CD4-positive, alpha-beta T cell treated with Interleukin-21 for 1 hour (primary cell): ENCODE results near the gene APBB1IP.
A peak's percentile ranks its signal among the peaks of the same experiment; 100 is the strongest.
"Not testable (repeated sequence)": the region's sequence is repeated elsewhere in the genome, so short reads cannot be mapped to it uniquely, and the experiment has no call there.

ENCODE experiments used
- DNase-seq: peaks from one replicate; pipeline ENCODE4 v3.0.0-alpha.2; 2020

The APBB1IP gene

DNA sequence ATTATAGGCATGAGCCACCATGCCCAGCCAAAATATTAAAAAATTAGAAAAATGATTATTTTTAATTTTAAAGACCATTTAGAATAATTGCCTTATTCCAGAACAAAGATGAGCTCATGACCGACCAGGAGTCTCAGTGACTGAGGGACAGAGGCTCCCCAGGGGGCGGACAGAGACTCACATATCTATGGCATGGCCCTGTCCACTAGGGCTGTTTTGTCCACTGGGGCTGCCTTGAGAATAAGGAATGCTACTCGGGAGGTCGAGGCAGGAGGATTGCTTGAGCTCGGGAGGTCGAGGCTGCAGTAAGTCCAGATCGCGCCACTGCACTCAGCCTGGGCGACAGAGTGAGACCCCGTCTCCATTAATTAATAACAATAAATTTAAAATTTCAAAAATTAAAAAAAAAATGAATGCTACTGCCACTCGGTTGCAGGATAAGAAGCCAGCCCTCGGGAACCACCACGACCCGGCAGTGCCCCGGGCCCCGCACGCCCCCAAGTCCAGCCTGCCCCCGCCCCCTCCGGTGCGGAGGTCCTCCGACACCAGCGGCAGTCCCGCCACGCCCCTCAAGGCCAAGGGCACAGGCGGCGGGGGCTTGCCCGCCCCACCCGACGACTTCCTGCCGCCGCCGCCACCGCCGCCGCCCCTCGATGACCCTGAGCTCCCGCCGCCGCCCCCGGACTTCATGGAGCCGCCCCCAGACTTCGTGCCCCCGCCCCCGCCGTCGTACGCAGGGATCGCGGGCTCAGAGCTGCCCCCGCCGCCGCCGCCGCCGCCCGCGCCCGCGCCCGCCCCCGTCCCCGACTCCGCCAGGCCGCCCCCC is 128.6 kb downstream of the APBB1IP start:
- DNase-seq = no peak

DNA sequence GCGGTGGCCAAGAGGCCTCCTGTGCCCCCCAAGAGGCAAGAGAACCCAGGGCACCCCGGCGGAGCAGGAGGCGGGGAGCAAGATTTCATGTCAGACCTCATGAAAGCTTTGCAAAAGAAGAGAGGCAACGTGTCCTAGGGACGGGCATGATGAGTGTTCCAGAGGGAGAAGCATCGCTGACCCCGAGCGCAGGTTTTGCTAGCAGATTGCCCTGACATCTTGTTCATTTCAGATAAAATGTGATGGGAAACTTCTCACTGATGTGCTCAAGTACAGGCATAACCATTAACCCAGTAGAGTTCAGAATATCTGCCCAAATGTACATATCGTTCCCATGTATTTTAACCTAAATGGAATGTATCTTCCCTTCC is 129.2 kb downstream of the APBB1IP start:
- no peak for DNase-seq

DNA sequence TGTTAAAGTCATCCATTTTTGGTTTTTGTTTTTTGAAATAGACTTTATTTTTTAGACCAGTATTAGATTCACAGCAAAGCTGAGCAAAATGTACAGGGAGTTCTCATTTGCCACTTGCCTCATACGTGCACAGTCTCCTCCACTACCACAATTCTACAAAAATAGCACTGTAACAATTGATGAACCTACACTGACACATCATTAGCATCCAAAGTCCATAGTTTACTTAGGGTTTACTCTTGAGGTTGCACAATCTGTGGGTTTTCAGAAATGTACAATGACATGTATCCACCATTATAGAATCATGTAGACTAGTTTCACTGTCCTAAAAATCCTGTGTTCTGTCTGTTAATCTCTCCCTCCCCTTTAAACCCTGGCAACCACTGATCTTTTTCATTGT is 133.5 kb downstream of the APBB1IP start:
- DNase-seq = no peak

DNA sequence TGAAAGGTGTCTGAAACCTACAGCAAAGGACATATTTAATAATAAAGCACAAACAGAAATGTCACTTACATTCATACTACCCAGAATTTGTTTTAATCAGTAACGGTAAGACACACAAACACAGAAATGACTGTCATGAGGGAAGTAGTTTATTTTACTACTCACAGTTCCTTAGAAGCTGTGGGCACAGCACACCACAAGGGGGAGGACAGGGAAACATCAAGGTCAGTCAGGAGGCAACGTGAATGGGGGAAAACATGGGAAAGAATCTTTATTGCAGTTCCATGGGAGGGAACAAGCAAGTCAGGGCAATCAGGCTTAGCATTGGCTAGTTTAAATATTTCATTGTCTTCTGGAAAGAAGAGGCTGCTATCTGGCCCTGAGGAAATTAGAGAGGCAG is 135.5 kb downstream of the APBB1IP start:
- DNase-seq = no peak

DNA sequence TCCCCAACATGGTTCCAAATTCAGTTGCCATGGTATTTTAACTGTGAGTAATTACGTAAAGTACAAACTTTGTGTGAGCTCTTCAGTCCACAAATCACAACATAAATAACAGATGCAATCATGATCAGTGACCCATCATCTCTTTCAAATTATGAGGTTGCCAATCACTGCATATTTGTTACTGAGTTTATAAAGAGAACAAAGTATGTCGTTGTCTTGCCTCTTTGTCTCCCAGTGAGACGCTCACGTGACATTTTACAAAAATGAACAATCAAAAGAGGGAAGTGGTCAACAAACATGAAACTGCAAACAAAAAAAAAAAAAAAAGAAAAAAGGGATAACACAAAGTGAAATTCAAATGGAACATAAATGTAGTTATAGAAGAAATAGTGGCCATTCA is 136.6 kb downstream of the APBB1IP start:
- DNase-seq = peak; percentile 14

DNA sequence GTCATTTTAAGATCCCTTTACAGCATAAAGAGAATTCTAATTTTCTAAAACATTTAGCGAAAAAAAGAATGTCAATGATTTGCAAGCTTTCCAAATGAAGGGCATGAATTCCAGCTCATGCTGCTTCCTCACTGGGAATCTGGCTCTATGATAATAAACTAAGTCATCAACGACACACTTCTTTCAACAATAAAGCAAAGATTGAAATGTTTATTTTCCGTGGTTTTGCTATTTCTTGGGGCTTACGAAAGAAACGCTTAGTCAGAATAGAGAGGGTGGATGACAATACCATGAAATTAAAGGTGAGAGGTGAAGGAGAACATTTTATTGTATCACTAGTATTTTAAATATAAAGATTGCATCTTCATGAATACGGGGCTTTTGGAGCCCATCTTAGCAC is 140.2 kb downstream of the APBB1IP start:
- DNase-seq = not testable (repeated sequence)

DNA sequence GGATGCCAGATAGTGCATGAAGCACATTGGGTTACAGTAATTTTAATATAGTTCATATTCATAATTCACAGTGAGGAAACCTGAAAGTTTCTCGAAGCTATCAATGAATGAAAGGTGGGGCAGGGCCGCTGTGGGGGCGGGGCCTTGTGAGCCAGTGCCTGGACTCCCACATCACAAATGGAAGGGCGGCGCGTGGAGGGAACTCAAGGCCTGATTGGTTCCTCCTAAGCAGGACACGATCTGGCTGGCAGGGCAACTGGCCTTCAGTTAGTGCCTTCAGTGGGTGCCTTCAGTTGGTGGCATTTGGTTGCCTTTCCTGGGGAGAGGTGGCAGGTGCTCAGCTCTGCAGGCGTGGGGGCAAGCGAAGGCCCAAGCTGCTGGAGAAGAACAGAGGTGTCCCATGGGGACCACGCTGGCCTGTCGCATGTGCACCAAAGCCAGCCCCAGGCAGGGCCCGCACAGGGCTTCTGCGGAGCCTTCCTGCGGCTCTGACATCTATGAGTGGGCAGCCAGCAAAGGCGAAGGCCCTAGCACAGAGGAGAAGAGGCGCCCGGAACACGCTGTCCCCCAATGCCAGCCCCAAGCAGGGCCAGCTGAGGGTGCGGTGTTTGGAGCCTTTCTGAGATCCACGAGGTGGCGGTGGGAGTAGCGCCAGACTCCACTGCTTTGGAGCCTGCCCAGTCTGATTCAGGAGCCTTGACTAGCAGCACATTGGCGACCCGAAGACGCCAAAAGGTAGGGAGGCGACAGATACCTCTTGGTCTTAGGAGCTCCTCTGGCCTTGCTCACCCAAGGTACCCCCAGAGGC is 141.3 kb downstream of the APBB1IP start:
- DNase-seq = no peak

DNA sequence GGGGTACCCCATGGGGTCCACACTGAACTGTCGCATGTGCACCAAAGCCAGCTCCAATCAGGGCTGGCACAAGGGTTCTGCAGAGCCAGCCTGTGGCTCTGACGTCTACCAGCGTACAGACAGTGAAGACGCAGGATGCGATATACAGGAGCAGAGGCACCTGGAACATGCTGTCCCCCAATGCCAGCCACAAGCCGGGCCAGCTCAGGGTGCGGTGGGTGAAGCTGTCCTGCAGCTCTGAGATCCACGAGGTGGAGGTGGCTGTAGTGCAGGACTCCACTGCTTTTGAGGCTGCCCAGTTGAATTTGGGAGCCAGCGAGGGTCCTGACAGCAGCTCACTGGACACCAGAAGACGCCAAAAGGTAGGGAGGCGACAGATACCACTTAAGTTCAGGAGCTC is 148.1 kb downstream of the APBB1IP start:
- DNase-seq = no peak

DNA sequence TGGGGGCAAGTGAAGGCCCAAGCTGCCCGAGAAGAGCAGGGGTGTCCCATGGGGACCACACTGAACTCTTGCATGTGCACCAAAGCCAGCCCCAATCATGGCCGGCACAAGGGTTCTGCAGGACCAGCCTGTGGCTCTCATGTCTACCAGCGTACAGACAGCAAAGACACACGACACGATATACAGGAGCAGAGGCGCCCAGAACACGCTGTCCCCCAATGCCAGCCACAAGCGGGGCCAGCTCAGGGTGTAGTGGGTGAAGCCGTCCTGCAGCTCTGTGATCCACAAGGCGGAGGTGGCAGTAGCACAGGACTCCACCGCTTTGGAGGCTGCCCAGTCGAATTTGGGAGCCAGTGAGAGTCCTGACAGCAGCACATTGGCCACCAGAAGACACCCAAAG is 150.5 kb downstream of the APBB1IP start:
- no peak for DNase-seq

DNA sequence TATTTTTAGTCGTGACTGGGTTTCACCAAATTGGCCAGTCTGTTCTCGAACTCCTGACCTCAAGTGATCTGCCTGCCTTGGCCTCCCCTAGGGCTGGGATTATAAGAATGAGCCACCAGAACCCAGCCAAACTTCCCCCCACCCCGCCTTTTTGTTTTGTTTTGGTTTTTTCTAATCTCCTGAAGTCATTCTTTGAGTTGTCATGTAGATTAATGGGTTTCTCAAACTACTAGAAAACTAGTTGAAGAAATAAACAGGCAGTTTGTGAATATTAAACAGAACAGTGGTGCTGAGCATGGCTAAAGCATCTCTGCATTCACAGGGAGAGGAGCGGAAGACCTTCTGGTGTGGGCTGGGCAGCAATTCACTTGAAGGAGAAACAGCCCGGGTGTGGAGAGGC is 151.7 kb downstream of the APBB1IP start:
- not testable (repeated sequence) for DNase-seq

DNA sequence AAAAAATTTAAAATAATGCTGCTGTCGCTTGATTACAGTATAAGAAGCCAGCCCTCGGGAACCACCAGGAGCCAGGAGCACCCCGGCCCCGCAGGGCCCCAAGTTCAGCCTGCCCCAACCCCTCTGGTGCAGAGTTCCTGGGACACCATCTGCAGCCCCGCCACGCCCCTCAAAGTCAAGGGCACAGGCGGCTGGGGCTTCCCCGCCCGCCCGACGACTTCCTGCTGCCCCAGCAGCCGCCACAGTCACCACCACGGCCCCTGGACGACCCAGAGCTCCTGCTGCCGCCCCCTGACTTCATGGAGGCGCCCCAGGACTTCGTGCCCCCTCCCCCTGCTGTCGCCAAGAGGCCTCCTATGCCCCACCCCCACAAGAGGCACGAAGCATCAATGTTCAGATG is 155.8 kb downstream of the APBB1IP start:
- DNase-seq = no peak

DNA sequence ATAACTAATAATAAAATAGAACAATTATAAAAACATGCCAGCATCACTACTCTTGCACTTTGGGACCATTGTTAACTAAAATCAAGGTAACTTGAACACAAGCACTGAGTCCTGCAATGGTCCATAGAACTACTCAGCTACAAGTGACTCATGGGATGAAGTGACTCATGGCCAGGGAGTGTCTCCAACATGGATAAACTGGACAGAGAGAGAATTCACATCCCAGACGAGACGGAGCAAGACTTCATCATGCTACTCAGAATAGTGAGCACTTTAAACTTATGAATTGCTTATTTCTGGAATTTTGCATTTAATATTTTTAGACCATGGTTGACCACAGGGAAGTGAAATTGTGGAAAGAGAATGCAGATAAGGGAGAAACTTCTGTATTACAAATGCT is 165.1 kb downstream of the APBB1IP start:
- not testable (repeated sequence) for DNase-seq

DNA sequence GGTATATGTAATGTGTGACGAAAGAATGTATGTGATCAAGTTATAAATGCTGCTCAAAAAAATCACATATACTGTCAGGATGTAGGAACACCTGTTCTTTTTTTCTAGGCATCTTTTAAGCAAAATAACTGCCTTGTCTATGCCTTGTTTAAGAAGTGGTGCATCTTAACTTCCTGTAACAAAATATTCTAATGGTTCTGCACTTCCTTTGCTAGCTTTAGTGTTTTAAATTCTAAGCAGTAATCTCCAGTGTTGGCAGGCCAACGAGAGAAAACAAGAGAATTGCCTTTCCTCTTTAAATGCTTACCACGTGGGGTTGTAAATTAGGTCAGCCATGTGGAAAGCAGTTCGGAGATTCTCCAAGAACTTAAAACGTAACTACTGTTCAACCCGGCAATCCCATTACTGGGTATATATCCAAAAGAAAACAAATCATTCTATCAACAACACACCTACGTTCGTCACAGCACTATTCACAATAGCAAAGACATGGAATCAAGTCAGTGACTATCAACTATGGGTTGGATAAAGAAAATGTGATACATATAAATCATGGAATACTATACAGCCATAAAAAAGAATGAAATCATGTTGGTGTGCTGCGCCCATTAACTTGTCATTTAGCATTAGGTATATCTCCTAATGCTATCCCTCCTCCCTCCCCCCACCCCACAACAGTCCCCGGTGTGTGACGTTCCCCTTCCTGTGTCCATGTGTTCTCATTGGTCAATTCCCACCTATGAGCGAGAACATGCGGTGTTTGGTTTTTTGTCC is 166.4 kb downstream of the APBB1IP start:
- not testable (repeated sequence) for DNase-seq

DNA sequence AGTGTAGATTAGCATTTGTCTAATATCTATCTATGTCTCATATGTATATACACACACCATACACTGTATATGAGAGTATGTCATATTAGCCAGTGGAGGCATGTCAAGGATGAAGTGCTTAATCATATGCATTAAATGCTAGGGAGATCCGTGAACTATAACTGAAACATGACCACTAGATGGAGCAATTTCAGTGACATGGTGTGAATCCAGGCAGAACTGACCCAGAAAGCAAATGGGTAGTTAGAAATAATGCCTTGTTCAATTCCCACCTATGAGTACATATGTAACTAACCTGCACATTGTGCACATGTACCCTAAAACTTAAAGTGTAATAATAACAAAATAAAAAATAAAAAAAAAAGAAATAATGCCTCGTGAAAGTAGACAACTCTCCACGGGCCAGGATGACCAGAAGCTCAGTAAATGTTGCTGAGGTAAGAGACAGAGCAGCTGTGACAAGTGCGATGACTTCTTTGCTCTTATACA is 168.3 kb downstream of the APBB1IP start:
- DNase-seq = peak; percentile 46

DNA sequence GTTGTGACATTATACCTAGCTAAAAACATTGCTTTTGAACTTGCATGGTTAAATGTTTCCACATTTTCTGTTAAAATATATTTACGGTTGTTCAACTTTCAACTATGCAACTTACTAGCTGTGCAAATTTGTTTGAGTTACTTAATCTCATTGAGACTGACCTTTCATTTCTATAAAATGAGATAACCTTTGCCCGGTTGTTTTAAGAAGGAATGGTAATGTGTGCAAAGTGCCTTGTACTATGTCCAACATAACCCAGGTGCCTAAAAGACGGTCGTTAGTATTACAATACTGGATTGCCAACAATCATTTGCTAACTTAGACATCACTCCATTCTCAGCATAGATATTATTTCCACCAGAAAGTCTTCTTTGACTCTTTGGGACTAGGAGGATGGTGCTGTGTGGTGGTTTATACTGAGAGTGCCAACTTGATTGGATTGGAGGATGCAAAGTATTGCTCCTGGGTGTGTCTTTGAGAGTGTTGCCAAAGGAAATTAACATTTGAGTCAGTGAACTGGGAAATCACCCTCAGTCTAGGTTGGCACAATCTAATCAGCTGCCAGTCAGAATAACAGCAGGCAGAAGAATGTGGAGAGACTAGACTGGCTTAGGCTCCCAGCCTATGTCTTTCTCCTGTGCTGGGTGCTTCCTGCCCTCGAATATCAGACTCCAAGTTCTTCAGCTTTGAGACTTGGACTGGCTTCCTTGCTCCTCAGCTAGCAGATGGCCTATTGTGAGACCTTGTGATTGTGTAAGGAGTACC is 174.2 kb downstream of the APBB1IP start:
- DNase-seq = no peak
